Measurements from ENCODE around the gene COL28A1. TPM values are rescaled to one million over a fixed set of nuclear protein-coding genes. Genes with fewer than 3 reads are reported as not detected.

Gene COL28A1
- total and polyA plus RNA-seq, 2 of the 13 experiments (the other 11 are each of a cell fraction or from before 2014, with no cell fraction given) = 0.07 to 0.15 TPM

- WGBS (ENCODE audit: low lambda C conversion rate) = 36% methylated on average over 3 of the region's 3 CpGs
- POLR2A ChIA-PET = no interaction called here
These were observed 49.3 kb downstream of the COL28A1 start for GRCh38 chr7:7486362-7486761.

More at GRCh38 chr7:7486362-7486761, 49.3 kb downstream of the COL28A1 start:
- no peaks in the 10 kb centered on the region for H3K4me1 ChIP-seq (ENCODE audit: insufficient read depth, low read length)
- H3K27ac ChIP-seq (ENCODE audit: extremely low read length, insufficient read depth, low read length) = no peak overlapping the region
- no TSS peak for BruUV-seq (replicated peaks)
- H3K9me3 ChIP-seq (ENCODE audit: low read length) = peaks cover 15% of the 10 kb centered on the region; the same call in 1 of the 2 replicates
- TF ChIP-seq ZNF24 (IDR thresholded peaks at IDR 0.05) (no peak), FOXO1 (CRISPR knock-in tag; IDR thresholded peaks at IDR 0.05) (no peak), ZEB1 (IDR thresholded peaks at IDR 0.05; ENCODE audit: insufficient replicate concordance, low read depth) (no peak), ZNF737 (CRISPR knock-in tag; IDR thresholded peaks at IDR 0.05; ENCODE audit: borderline replicate concordance) (no peak), ZNF879 (CRISPR knock-in tag; IDR thresholded peaks at IDR 0.05) (no peak), SETDB1 (CRISPR knock-in tag; IDR thresholded peaks at IDR 0.05; ENCODE audit: borderline replicate concordance) (no peak), SRSF9 (IDR thresholded peaks at IDR 0.05; ENCODE audit: borderline replicate concordance, insufficient read depth, low read depth, low read length, poor library complexity, severe bottlenecking) (no peak), CCAR2 (optimal IDR thresholded peaks at IDR 0.05; ENCODE audit: low read depth, low read length) (no peak), BHLHE40 (IDR thresholded peaks at IDR 0.05; ENCODE audit: low read length) (no peak), ZNF766 (CRISPR knock-in tag; IDR thresholded peaks at IDR 0.05; ENCODE audit: borderline replicate concordance) (no peak), ZNF678 (CRISPR knock-in tag; IDR thresholded peaks at IDR 0.05) (no peak), ZBTB3 (CRISPR knock-in tag; IDR thresholded peaks at IDR 0.05; ENCODE audit: borderline replicate concordance, low read depth) (no peak), SRSF4 (IDR thresholded peaks at IDR 0.05; ENCODE audit: low read depth, low read length, poor library complexity, severe bottlenecking) (no peak), DR1 (CRISPR knock-in tag; IDR thresholded peaks at IDR 0.05) (no peak), NCOA5 (CRISPR knock-in tag; IDR thresholded peaks at IDR 0.05) (no peak)
- TF ChIP-seq, protein P1, sequence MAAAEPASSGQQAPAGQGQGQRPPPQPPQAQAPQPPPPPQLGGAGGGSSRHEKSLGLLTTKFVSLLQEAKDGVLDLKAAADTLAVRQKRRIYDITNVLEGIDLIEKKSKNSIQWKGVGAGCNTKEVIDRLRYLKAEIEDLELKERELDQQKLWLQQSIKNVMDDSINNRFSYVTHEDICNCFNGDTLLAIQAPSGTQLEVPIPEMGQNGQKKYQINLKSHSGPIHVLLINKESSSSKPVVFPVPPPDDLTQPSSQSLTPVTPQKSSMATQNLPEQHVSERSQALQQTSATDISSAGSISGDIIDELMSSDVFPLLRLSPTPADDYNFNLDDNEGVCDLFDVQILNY (CRISPR knock-in tag; conservative IDR thresholded peaks at IDR 0.05) = no peak
- TF ChIP-seq, protein P2, sequence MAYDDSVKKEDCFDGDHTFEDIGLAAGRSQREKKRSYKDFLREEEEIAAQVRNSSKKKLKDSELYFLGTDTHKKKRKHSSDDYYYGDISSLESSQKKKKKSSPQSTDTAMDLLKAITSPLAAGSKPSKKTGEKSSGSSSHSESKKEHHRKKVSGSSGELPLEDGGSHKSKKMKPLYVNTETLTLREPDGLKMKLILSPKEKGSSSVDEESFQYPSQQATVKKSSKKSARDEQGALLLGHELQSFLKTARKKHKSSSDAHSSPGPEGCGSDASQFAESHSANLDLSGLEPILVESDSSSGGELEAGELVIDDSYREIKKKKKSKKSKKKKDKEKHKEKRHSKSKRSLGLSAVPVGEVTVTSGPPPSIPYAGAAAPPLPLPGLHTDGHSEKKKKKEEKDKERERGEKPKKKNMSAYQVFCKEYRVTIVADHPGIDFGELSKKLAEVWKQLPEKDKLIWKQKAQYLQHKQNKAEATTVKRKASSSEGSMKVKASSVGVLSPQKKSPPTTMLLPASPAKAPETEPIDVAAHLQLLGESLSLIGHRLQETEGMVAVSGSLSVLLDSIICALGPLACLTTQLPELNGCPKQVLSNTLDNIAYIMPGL (CRISPR knock-in tag; IDR thresholded peaks at IDR 0.05; ENCODE audit: borderline replicate concordance in 1 of 2, low read depth in 1 of 2) = no peak
- H2AFZ ChIP-seq (ENCODE audit: low read length) = no peak overlapping the region
- H3K79me2 ChIP-seq (ENCODE audit: insufficient read depth, low read length) = no peaks in the 10 kb centered on the region
- no peak overlapping the region for H3K4me3 ChIP-seq (replicated peaks in 1 of 3; ENCODE audit: insufficient read depth in 1 of 3, low read depth in 2 of 3, low read length in 3 of 3)
- in situ Hi-C loops (cut with HindIII; ENCODE audit: extremely low pct_ligation_motif_present, low pct_unique_long_range_greater_than_20kb) (no loop called here), intact Hi-C loops (cut with micrococcal nuclease; ENCODE audit: unreplicated experiment) (no loop called here)
- H3K27me3 ChIP-seq (ENCODE audit: control insufficient read depth in 1 of 2, insufficient read depth in 2 of 2, low read length in 2 of 2) = no peaks in the 10 kb centered on the region
- H3K4me2 ChIP-seq (ENCODE audit: low read depth, low read length) = no peak overlapping the region
- H4K20me1 ChIP-seq (ENCODE audit: insufficient read depth, low read length) = no peaks in the 10 kb centered on the region
- ATAC-seq (no peak), DNase-seq (ENCODE audit: low spot score) (no peak), FAIRE-seq (no peak)
- H3K9ac ChIP-seq (ENCODE audit: insufficient read depth, low read depth, low read length) = no peak overlapping the region
- no peaks in the 10 kb centered on the region for H3K36me3 ChIP-seq (replicated peaks in 1 of 2; ENCODE audit: control insufficient read depth in 1 of 2, insufficient read depth in 2 of 2, low read length in 2 of 2)
- CTCF ChIA-PET (ENCODE audit: low intra/inter-chr PET ratio, low total read pairs) = no interaction called here

Measured in HepG2 (cell line).